OCI-LY3 (cell line): ENCODE results near the gene ZNF219.

ENCODE experiments used
- CTCF ChIP-seq: fragments of 200-600, 300-600 bp; sonication (generic); IDR thresholded peaks from 2 replicates; pipeline ENCODE4 v1.5.1; 2014; ENCODE audit warnings: antibody characterized with exemption, low read length, low read depth
- EZH2phosphoT487 ChIP-seq: fragments of 200-600 bp; shearing (Covaris generic); IDR thresholded peaks from 2 replicates; pipeline ENCODE4 v1.6.1; 2018; ENCODE audit warnings: antibody characterized with exemption, mixed run types, low read depth

DNA sequence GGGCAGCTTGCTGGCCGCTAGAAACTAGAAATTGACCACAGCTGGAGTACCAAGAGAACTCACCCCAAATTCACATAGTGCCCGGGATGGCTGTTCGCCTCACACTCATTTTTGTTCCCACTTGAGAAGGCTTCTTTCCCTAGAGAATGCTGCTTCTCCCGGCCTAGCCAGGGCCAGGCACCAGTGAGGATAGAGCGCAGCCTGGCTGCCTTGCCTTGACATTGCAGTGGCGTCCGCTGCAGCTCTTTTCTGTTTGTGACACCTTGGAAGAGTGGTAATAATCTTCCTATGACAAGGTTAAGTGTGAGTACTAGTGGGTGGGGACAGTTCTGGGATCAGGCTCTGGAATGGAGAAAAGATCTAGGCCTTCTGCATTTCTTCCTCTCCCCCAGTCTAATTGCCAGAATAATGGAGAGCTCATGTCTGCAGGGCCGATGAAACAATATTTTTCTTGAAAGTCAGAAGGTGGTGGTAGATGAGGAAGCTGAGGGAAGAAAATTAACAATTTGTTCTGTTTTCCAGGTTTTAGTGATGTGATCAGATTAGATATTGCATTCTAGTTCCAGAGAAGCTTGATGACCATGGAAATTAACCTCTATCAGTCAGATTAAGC, 6.1 kb upstream of the ZNF219 start:
- TF ChIP-seq CTCF (peak; percentile 96), EZH2phosphoT487 (no peak)
